Liver (tissue), 9 donors: ENCODE results near the gene ACKR3. TPM values are rescaled to one million over a fixed set of nuclear protein-coding genes. Genes with fewer than 3 reads are reported as not detected.

Experiments
- DNase-seq: peaks from one replicate; pipeline ENCODE4 v3.0.0-alpha.2; 2017; ENCODE audit warnings: low spot score
- H3K27ac ChIP-seq, 2 donors: one replicate each; pipeline ENCODE4 v1.7.0; 2013; ENCODE audit warnings: inconsistent platforms in 2 of 2, low read length in 2 of 2, control low read depth in 1 of 2, low read depth in 1 of 2, mild to moderate bottlenecking in 1 of 2
- H3K27me3 ChIP-seq, 4 donors: one replicate each; pipeline versions ENCODE4 v1.6.1 to v1.7.0; 2013; ENCODE audit warnings: low read length in 3 of 4, inconsistent platforms in 1 of 4, mild to moderate bottlenecking in 1 of 4, moderate library complexity in 1 of 4; ENCODE audit not compliant: control insufficient read depth in 4 of 4, insufficient read depth in 4 of 4
- H3K36me3 ChIP-seq, 4 donors: one replicate each; pipeline versions ENCODE4 v1.6.1 to v1.7.0; 2013; ENCODE audit warnings: low read length in 3 of 4, mild to moderate bottlenecking in 3 of 4, low read depth in 1 of 4, moderate library complexity in 1 of 4; ENCODE audit not compliant: control insufficient read depth in 4 of 4, insufficient read depth in 3 of 4
- H3K4me1 ChIP-seq, 4 donors: one replicate each; pipeline versions ENCODE4 v1.6.1 to v1.7.0; 2013; ENCODE audit warnings: low read length in 3 of 4, mild to moderate bottlenecking in 3 of 4, moderate library complexity in 1 of 4; ENCODE audit not compliant: control insufficient read depth in 4 of 4, insufficient read depth in 4 of 4
- H3K4me3 ChIP-seq, 3 donors: one replicate each; pipeline versions ENCODE4 v1.6.1 to v1.7.0; 2013; ENCODE audit warnings: low read length in 3 of 3, control low read depth in 1 of 3, low read depth in 1 of 3, mild to moderate bottlenecking in 1 of 3
- H3K9ac ChIP-seq, 2 donors: one replicate each; pipeline ENCODE4 v1.7.0; 2013; ENCODE audit warnings: low read length in 2 of 2, mild to moderate bottlenecking in 2 of 2, moderate library complexity in 2 of 2, control low read depth in 1 of 2, low read depth in 1 of 2
- H3K9me3 ChIP-seq, 4 donors: one replicate each; pipeline versions ENCODE4 v1.6.1 to v1.7.0; 2013; ENCODE audit warnings: low read length in 3 of 4; ENCODE audit not compliant: control insufficient read depth in 4 of 4
- ATF3 ChIP-seq: IDR thresholded peaks from 2 replicates; pipeline ENCODE4 v1.6.1; 2016; ENCODE audit warnings: antibody characterized with exemption
- CTCF ChIP-seq: fragments of 150-350 bp; IDR thresholded peaks from 2 replicates; pipeline ENCODE4 v1.5.1; 2017; ENCODE audit warnings: improper control_type of control experiment, low read depth, low read length; ENCODE audit not compliant: missing input control
- FOXA2 ChIP-seq: IDR thresholded peaks from 2 replicates; pipeline ENCODE4 v1.6.1; 2016; ENCODE audit warnings: antibody characterized with exemption
- GABPA ChIP-seq, 2 donors: IDR thresholded peaks in 1 of 2; conservative IDR thresholded peaks in 1 of 2; 2 replicates each; pipeline ENCODE4 v1.6.1; 2016; ENCODE audit warnings: antibody characterized with exemption in 2 of 2, mild to moderate bottlenecking in 1 of 2, moderate library complexity in 1 of 2
- HNF4A ChIP-seq, 2 donors: conservative IDR thresholded peaks; 2 replicates each; pipeline ENCODE4 v1.6.1; 2016; ENCODE audit warnings: antibody characterized with exemption in 2 of 2, mild to moderate bottlenecking in 2 of 2
- JUND ChIP-seq, 2 donors: IDR thresholded peaks; 2 replicates each; pipeline ENCODE4 v1.6.1; 2016; ENCODE audit warnings: antibody characterized with exemption in 2 of 2
- MAX ChIP-seq: IDR thresholded peaks from 2 replicates; pipeline ENCODE4 v1.6.1; 2016; ENCODE audit warnings: antibody characterized with exemption
- NR2F2 ChIP-seq: IDR thresholded peaks from 2 replicates; pipeline ENCODE4 v1.6.1; 2016; ENCODE audit warnings: antibody characterized with exemption
- RAD21 ChIP-seq, 2 donors: IDR thresholded peaks; 2 replicates each; pipeline ENCODE4 v1.6.1; 2016; ENCODE audit warnings: antibody characterized with exemption in 2 of 2, mild to moderate bottlenecking in 2 of 2
- REST ChIP-seq: IDR thresholded peaks from 2 replicates; pipeline ENCODE4 v1.6.1; 2016; ENCODE audit warnings: antibody characterized with exemption, mild to moderate bottlenecking
- RXRA ChIP-seq, 2 donors: IDR thresholded peaks; 2 replicates each; pipeline ENCODE4 v1.6.1; 2017 to 2018; ENCODE audit warnings: antibody characterized with exemption in 2 of 2, mild to moderate bottlenecking in 1 of 2
- SP1 ChIP-seq: IDR thresholded peaks from 2 replicates; pipeline ENCODE4 v1.6.1; 2018; ENCODE audit warnings: antibody characterized with exemption, mild to moderate bottlenecking
- TAF1 ChIP-seq: conservative IDR thresholded peaks from 2 replicates; pipeline ENCODE4 v1.6.1; 2016; ENCODE audit warnings: antibody characterized with exemption, mild to moderate bottlenecking
- YY1 ChIP-seq: IDR thresholded peaks from 2 replicates; pipeline ENCODE4 v1.6.1; 2016; ENCODE audit warnings: antibody characterized with exemption, mild to moderate bottlenecking
- ZBTB33 ChIP-seq: IDR thresholded peaks from 2 replicates; pipeline ENCODE4 v1.6.1; 2016; ENCODE audit warnings: antibody characterized with exemption
- WGBS: extraction: QIAGEN DNeasy Blood & Tissue Kit; methylation state at CpG from one replicate; pipeline ENCODE4 v1.1.7; 2013; 5-methylcytosine and 5-hydroxymethylcytosine counted together
- polyA plus RNA-seq, 2 donors: library from polyadenylated mRNA; stranded (reverse) in 1 of 2; unstranded in 1 of 2; fragments of 200-250 nt in 1 of 2; fragments of >200 nt in 1 of 2; fragmentation: Nextera tagmentation in 1 of 2; extraction: Ambion mirVana in 1 of 2; gene quantifications; one replicate each; pipeline versions ENCODE4 v1.2.1 to v1.2.3, GENCODE V29; 2013 to 2015
- total RNA-seq, 2 donors: library from RNA; depleted of rRNA; stranded (reverse); fragments of >200 nt; gene quantifications; one replicate each; pipeline ENCODE4 v1.2.3, GENCODE V29; 2014
- donor health status: healthy.
- donor health status: healthy.
- donor health status: healthy.
- donor health status: healthy.
- donor health status: healthy.

The ACKR3 gene
- total and polyA plus RNA-seq, 4 donors = 1.6 to 6.0 (median 3.0) TPM

- no peak for DNase-seq
- Histone ChIP-seq H3K9me3 (no peaks in the 10 kb centered on the region), H3K9ac (no peak overlapping the region), H3K36me3 (no peaks in the 10 kb centered on the region), H3K27me3 (no peaks in the 10 kb centered on the region), H3K4me3 (no peak overlapping the region), H3K4me1 (no peaks in the 10 kb centered on the region), H3K27ac (no peak overlapping the region)
- TF ChIP-seq NR2F2 (no peak), ZBTB33 (no peak), TAF1 (no peak), RAD21 (IDR thresholded peaks at IDR 0.05) (no peak), YY1 (no peak)
- WGBS = 86% methylated on average over 11 of the region's 11 CpGs
Observed at GRCh38 chr2:236545248-236545658, 24.4 kb upstream of the ACKR3 start.

- no peak overlapping the region for H3K9ac ChIP-seq
- H3K9me3 ChIP-seq = no peaks in the 10 kb centered on the region
- no peaks in the 10 kb centered on the region for H3K4me1 ChIP-seq
- 74% methylated on average over 13 of the region's 13 CpGs for WGBS
- TF ChIP-seq FOXA2 (no peak), RAD21 (IDR thresholded peaks at IDR 0.05) (no peak), GABPA (IDR thresholded peaks at IDR 0.05 in 1 of 2, conservative IDR thresholded peaks at IDR 0.05 in 1 of 2) (no peak), RXRA (IDR thresholded peaks at IDR 0.05) (no peak), JUND (IDR thresholded peaks at IDR 0.05) (no peak), MAX (no peak), TAF1 (no peak), HNF4A (conservative IDR thresholded peaks at IDR 0.05) (no peak), ATF3 (no peak), ZBTB33 (no peak)
- H3K4me3 ChIP-seq = no peak overlapping the region
- DNase-seq = no peak
- H3K27me3 ChIP-seq = no peaks in the 10 kb centered on the region
- no peaks in the 10 kb centered on the region for H3K36me3 ChIP-seq
- H3K27ac ChIP-seq = no peak overlapping the region
Observed at GRCh38 chr2:236545814-236546480, 23.7 kb upstream of the ACKR3 start.

GRCh38 chr2:236546561-236547002 lies 23.0 kb upstream of the ACKR3 start:
- H3K4me3 ChIP-seq = no peak overlapping the region
- H3K27me3 ChIP-seq = no peaks in the 10 kb centered on the region
- H3K36me3 ChIP-seq = no peaks in the 10 kb centered on the region
- H3K27ac ChIP-seq = no peak overlapping the region
- 64% methylated on average over 7 of the region's 7 CpGs for WGBS
- no peaks in the 10 kb centered on the region for H3K4me1 ChIP-seq
- H3K9me3 ChIP-seq = no peaks in the 10 kb centered on the region
- no peak overlapping the region for H3K9ac ChIP-seq
- no peak for DNase-seq
- TF ChIP-seq FOXA2 (no peak), SP1 (no peak), REST (no peak), NR2F2 (no peak), HNF4A (conservative IDR thresholded peaks at IDR 0.05) (no peak), CTCF (no peak), MAX (no peak), YY1 (no peak), JUND (IDR thresholded peaks at IDR 0.05) (no peak)
